Neural cell (in vitro differentiated cells): ENCODE measurements around the gene RAB40C. TPM values are rescaled to one million over a fixed set of nuclear protein-coding genes. Genes with fewer than 3 reads are reported as not detected.

ENCODE experiments used
- H2AFZ ChIP-seq: fragments of 200-600, 300-800 bp; sonication (generic), shearing (Covaris generic); 2 replicates; pipeline ENCODE4 v1.6.0; 2014; ENCODE audit warnings: low read depth, mild to moderate bottlenecking, antibody characterized with exemption, low read length, moderate library complexity
- H3F3A ChIP-seq: fragments of 200-600 bp; shearing (Covaris generic); 2 replicates; pipeline ENCODE4 v1.6.1; 2016; ENCODE audit warnings: mild to moderate bottlenecking, moderate library complexity, mixed read lengths, antibody characterized with exemption, low read length; ENCODE audit not compliant: insufficient read depth, poor library complexity, severe bottlenecking
- H3K27ac ChIP-seq: fragments of 200-600, 300-800 bp; sonication (generic), shearing (Covaris generic); 2 replicates; pipeline ENCODE4 v1.5.1; 2014; ENCODE audit warnings: mild to moderate bottlenecking, low read length, moderate library complexity
- H3K27me3 ChIP-seq: fragments of 300-800, 200-600 bp; sonication (generic), shearing (Covaris generic); 2 replicates; pipeline ENCODE4 v1.6.0; 2014; ENCODE audit warnings: mild to moderate bottlenecking, low read depth, low read length, moderate library complexity; ENCODE audit not compliant: insufficient read depth
- H3K36me3 ChIP-seq: fragments of 300-800, 200-600 bp; sonication (generic), shearing (Covaris generic); 2 replicates; pipeline ENCODE4 v1.5.1; 2014; ENCODE audit warnings: mild to moderate bottlenecking, antibody characterized with exemption, low read length, moderate library complexity; ENCODE audit not compliant: insufficient read depth
- H3K4me2 ChIP-seq: fragments of 300-800, 200-600 bp; sonication (generic), shearing (Covaris generic); 2 replicates; pipeline ENCODE4 v1.6.0; 2014; ENCODE audit warnings: mild to moderate bottlenecking, low read length
- H3K4me3 ChIP-seq: fragments of 300-800, 200-600 bp; sonication (generic), shearing (Covaris generic); 2 replicates; pipeline ENCODE4 v1.5.1; 2014; ENCODE audit warnings: mild to moderate bottlenecking, low read length, moderate library complexity
- H3K79me2 ChIP-seq: fragments of 200-600 bp; shearing (Covaris generic); replicated peaks from 2 replicates; pipeline ENCODE4 v1.6.0; 2014; ENCODE audit warnings: mild to moderate bottlenecking, low read length, moderate library complexity; ENCODE audit not compliant: insufficient read depth
- H3K9ac ChIP-seq: fragments of 300-800, 200-600 bp; sonication (generic), shearing (Covaris generic); 2 replicates; pipeline ENCODE4 v1.6.1; 2016; ENCODE audit warnings: mild to moderate bottlenecking, low read length, mixed read lengths
- H3K9me2 ChIP-seq: fragments of 200-600 bp; shearing (Covaris generic); 2 replicates; pipeline ENCODE4 v1.6.1; 2016; ENCODE audit warnings: mild to moderate bottlenecking, low read length, mixed read lengths; ENCODE audit not compliant: insufficient read depth
- H3K9me3 ChIP-seq: fragments of 200-600, 300-800 bp; sonication (generic), shearing (Covaris generic); 2 replicates; pipeline ENCODE4 v1.6.1; 2016; ENCODE audit warnings: mild to moderate bottlenecking, mixed run types, low read length, moderate library complexity, mixed read lengths
- H4K20me1 ChIP-seq: fragments of 200-600 bp; shearing (Covaris generic); 2 replicates; pipeline ENCODE4 v1.6.1; 2016; ENCODE audit warnings: mild to moderate bottlenecking, mixed run types; ENCODE audit not compliant: insufficient read depth
- EP300 ChIP-seq: fragments of 450-650 bp; conservative IDR thresholded peaks from 2 replicates; pipeline ENCODE4 v1.6.1; 2014; ENCODE audit warnings: antibody characterized with exemption, mild to moderate bottlenecking, moderate library complexity; ENCODE audit not compliant: poor library complexity, severe bottlenecking
- EZH2 ChIP-seq: fragments of 200-600, 300-800 bp; shearing (Covaris generic), sonication (generic); IDR thresholded peaks from 2 replicates; pipeline ENCODE4 v1.6.1; 2014; ENCODE audit warnings: antibody characterized with exemption, low read length, borderline replicate concordance, mild to moderate bottlenecking; ENCODE audit not compliant: insufficient read depth, poor library complexity, severe bottlenecking
- MXI1 ChIP-seq: fragments of 450-650 bp; conservative IDR thresholded peaks from 2 replicates; pipeline ENCODE4 v1.6.1; 2014; ENCODE audit warnings: antibody characterized with exemption, mild to moderate bottlenecking; ENCODE audit not compliant: poor library complexity, severe bottlenecking
- POLR2AphosphoS5 ChIP-seq: IDR thresholded peaks from 2 replicates; pipeline ENCODE4 v1.6.1; 2012
- RAD21 ChIP-seq: fragments of 450-650 bp; conservative IDR thresholded peaks from 2 replicates; pipeline ENCODE4 v1.6.1; 2014; ENCODE audit warnings: antibody characterized with exemption, mild to moderate bottlenecking, moderate library complexity
- SMC3 ChIP-seq: fragments of 450-650 bp; conservative IDR thresholded peaks from 2 replicates; pipeline ENCODE4 v1.6.1; 2014; ENCODE audit warnings: antibody characterized with exemption, mild to moderate bottlenecking, moderate library complexity; ENCODE audit not compliant: poor library complexity
- TAF1 ChIP-seq: IDR thresholded peaks from 2 replicates; pipeline ENCODE4 v1.6.1; 2012; ENCODE audit warnings: low read depth
- polyA plus RNA-seq: library from polyadenylated mRNA; depleted of rRNA; stranded (reverse); fragments of >200 nt; gene quantifications from 2 replicates; pipeline ENCODE4 v1.2.3, GENCODE V29; 2014
- TF ChIP-seq, protein P1 (sequence below): IDR thresholded peaks from 2 replicates; pipeline ENCODE4 v1.6.1; 2012; ENCODE audit warnings: borderline replicate concordance
- TF ChIP-seq, protein P2 (sequence below): fragments of 450-650 bp; IDR thresholded peaks from 2 replicates; pipeline ENCODE4 v1.5.1; 2014; ENCODE audit warnings: antibody characterized with exemption, mild to moderate bottlenecking, moderate library complexity; ENCODE audit not compliant: poor library complexity, severe bottlenecking

Gene RAB40C
- polyA plus RNA-seq, 1 donor from 2014 or later = 40.7 TPM

DNA sequence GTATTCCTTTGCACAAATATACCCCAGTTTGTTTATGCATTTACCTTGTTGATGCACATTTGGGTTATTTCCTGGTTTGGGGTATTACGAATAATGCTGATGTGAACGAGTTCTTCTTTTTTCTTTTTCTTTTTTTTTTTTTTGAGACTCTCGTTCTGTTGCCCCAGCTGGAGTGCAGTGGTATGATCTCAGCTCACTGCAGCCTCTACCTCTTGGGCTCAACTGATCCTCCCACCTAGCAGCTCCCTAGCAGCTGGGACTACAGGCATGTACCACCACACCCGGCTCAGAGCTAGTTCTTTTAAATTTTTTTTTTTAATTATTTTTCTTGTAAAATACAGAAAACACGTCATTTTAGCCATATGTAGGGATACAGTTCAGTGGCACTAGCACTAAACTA, 14.1 kb downstream of the RAB40C start:
- no peak overlapping the region for H2AFZ ChIP-seq

DNA sequence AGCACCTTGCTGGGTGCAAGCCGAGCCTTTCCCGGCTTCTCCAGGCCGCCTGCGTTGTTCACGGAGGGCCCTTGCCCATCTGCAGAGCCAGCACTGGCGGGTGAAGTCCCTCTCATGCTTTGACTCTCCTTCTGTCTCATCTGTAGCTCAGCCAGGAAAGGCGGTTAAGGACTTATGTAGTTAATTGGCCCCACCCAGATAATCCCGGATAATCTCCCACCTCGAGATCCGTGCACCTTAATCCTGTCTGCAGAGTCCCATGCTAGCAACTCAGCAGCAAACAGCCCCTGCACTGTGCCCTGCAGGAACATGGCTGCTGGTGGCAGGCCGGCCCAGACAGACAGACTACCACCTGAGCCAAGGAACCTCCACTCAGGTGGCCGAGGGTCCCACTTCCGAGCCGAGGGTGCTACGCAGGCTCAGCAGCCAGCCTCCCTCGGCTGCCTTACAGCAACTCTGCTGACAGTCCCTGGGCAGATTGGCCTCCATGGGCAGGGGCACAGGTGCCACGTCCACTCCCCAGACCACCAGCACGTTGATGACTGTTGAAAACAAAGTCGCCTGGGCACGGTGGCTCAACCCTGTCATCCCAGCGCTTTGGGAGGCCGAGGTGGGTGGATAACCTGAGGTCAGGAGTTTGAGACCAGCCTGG, 16.9 kb downstream of the RAB40C start:
- no peak overlapping the region for H2AFZ ChIP-seq
- no peak overlapping the region for H3K27ac ChIP-seq
- H3K9me2 ChIP-seq = no peaks in the 10 kb centered on the region
- TF ChIP-seq MXI1 (no peak), EZH2 (no peak), TAF1 (no peak), SMC3 (no peak), EP300 (no peak), RAD21 (no peak), POLR2AphosphoS5 (no peak)
- TF ChIP-seq, protein P1, sequence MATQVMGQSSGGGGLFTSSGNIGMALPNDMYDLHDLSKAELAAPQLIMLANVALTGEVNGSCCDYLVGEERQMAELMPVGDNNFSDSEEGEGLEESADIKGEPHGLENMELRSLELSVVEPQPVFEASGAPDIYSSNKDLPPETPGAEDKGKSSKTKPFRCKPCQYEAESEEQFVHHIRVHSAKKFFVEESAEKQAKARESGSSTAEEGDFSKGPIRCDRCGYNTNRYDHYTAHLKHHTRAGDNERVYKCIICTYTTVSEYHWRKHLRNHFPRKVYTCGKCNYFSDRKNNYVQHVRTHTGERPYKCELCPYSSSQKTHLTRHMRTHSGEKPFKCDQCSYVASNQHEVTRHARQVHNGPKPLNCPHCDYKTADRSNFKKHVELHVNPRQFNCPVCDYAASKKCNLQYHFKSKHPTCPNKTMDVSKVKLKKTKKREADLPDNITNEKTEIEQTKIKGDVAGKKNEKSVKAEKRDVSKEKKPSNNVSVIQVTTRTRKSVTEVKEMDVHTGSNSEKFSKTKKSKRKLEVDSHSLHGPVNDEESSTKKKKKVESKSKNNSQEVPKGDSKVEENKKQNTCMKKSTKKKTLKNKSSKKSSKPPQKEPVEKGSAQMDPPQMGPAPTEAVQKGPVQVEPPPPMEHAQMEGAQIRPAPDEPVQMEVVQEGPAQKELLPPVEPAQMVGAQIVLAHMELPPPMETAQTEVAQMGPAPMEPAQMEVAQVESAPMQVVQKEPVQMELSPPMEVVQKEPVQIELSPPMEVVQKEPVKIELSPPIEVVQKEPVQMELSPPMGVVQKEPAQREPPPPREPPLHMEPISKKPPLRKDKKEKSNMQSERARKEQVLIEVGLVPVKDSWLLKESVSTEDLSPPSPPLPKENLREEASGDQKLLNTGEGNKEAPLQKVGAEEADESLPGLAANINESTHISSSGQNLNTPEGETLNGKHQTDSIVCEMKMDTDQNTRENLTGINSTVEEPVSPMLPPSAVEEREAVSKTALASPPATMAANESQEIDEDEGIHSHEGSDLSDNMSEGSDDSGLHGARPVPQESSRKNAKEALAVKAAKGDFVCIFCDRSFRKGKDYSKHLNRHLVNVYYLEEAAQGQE = no peak
- TF ChIP-seq, protein P2, sequence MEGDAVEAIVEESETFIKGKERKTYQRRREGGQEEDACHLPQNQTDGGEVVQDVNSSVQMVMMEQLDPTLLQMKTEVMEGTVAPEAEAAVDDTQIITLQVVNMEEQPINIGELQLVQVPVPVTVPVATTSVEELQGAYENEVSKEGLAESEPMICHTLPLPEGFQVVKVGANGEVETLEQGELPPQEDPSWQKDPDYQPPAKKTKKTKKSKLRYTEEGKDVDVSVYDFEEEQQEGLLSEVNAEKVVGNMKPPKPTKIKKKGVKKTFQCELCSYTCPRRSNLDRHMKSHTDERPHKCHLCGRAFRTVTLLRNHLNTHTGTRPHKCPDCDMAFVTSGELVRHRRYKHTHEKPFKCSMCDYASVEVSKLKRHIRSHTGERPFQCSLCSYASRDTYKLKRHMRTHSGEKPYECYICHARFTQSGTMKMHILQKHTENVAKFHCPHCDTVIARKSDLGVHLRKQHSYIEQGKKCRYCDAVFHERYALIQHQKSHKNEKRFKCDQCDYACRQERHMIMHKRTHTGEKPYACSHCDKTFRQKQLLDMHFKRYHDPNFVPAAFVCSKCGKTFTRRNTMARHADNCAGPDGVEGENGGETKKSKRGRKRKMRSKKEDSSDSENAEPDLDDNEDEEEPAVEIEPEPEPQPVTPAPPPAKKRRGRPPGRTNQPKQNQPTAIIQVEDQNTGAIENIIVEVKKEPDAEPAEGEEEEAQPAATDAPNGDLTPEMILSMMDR = no peak
- no peak overlapping the region for H3K9ac ChIP-seq
- H3K9me3 ChIP-seq = no peaks in the 10 kb centered on the region
- no peaks in the 10 kb centered on the region for H3K79me2 ChIP-seq
- no peak overlapping the region for H3K4me2 ChIP-seq
- no peaks in the 10 kb centered on the region for H4K20me1 ChIP-seq
- H3K4me3 ChIP-seq = no peak overlapping the region
- no peaks in the 10 kb centered on the region for H3K27me3 ChIP-seq
- no peaks in the 10 kb centered on the region for H3F3A ChIP-seq
- no peaks in the 10 kb centered on the region for H3K36me3 ChIP-seq

More for the DNA sequence above, 14.1 kb downstream of the RAB40C start:
- H3K9me3 ChIP-seq = no peaks in the 10 kb centered on the region
- no peaks in the 10 kb centered on the region for H3K9me2 ChIP-seq
- peaks cover 5% of the 10 kb centered on the region for H3K36me3 ChIP-seq
- TF ChIP-seq MXI1 (no peak), POLR2AphosphoS5 (no peak), EZH2 (no peak), TAF1 (no peak)
- TF ChIP-seq, protein P1 = no peak
- no peak overlapping the region for H3K4me3 ChIP-seq
- no peak overlapping the region for H3K27ac ChIP-seq
- H3K27me3 ChIP-seq = no peaks in the 10 kb centered on the region
- no peak overlapping the region for H3K4me2 ChIP-seq
- no peaks in the 10 kb centered on the region for H4K20me1 ChIP-seq
- H3K79me2 ChIP-seq = no peaks in the 10 kb centered on the region
- no peaks in the 10 kb centered on the region for H3F3A ChIP-seq
- H3K9ac ChIP-seq = no peak overlapping the region
